K562 (cell line): Measurements from ENCODE around the gene STK24.

Experiments
- C11orf30 ChIP-seq: fragments of 450-650 bp; IDR thresholded peaks from 2 replicates; pipeline ENCODE4 v1.6.1; 2016; ENCODE audit warnings: low read depth, mild to moderate bottlenecking
- DNMT1 ChIP-seq: fragments of 450-650 bp; IDR thresholded peaks from 2 replicates; pipeline ENCODE4 v1.6.1; 2016; ENCODE audit warnings: antibody characterized with exemption, mild to moderate bottlenecking
- DPF2 ChIP-seq: fragments of 450-650 bp; IDR thresholded peaks from 2 replicates; pipeline ENCODE4 v1.6.1; 2016
- POLR2H ChIP-seq: IDR thresholded peaks from 2 replicates; pipeline ENCODE4 v1.6.1; 2016; ENCODE audit warnings: missing genetic modification characterization, low read depth, mild to moderate bottlenecking, control low read depth, missing compliant biosample characterization, moderate library complexity
- PRPF4 ChIP-seq: fragments of 200-400 bp; formaldehyde crosslinking; IDR thresholded peaks from one replicate; pipeline ENCODE4 v1.6.1; 2017; ENCODE audit warnings: low read length, low read depth, mild to moderate bottlenecking; ENCODE audit not compliant: insufficient read depth, poor library complexity, severe bottlenecking
- RFX5 ChIP-seq: IDR thresholded peaks from 2 replicates; pipeline ENCODE4 v1.6.1; 2011; ENCODE audit warnings: low read depth, mild to moderate bottlenecking, improper control_type of control experiment, low read length
- SP2 ChIP-seq: IDR thresholded peaks from 2 replicates; pipeline ENCODE4 v1.6.1; 2011; ENCODE audit warnings: mild to moderate bottlenecking, low read depth, low read length, moderate library complexity; ENCODE audit not compliant: poor library complexity, severe bottlenecking; ENCODE audit errors: extremely low read depth
- ZNF384 ChIP-seq: IDR thresholded peaks from 2 replicates; pipeline ENCODE4 v1.6.1; 2012; ENCODE audit warnings: low read depth, low read length, improper control_type of control experiment
- TF ChIP-seq, protein P1 (sequence below), 3 experiments: IDR thresholded peaks in 2 of 3; conservative IDR thresholded peaks in 1 of 3; 2 replicates each; pipeline ENCODE4 v1.5.1; 2011 to 2012; ENCODE audit warnings: low read length in 3 of 3, mild to moderate bottlenecking in 3 of 3, control low read depth in 2 of 3, improper control_type of control experiment in 1 of 3, inconsistent platforms in 1 of 3, low read depth in 1 of 3, mixed read lengths in 1 of 3, moderate library complexity in 1 of 3; ENCODE audit not compliant: insufficient read depth in 2 of 3

DNA sequence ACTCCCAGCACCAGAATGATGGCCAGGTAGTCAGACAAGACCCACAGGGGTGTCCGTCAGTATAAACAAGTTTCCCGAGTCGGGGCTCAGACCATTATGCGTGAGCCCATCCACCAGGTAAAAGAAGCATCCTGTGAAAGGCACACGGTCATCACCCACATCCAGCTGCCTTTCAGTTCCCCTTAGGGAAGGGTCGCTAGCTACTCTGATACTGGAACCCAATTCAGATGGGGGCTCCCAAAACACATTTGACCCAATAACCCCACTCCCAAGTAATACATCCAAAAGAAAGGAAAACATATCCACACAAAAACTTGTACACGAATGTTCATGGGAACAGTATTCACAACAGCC lies 66.8 kb downstream of the STK24 start:
- TF ChIP-seq, protein P1, sequence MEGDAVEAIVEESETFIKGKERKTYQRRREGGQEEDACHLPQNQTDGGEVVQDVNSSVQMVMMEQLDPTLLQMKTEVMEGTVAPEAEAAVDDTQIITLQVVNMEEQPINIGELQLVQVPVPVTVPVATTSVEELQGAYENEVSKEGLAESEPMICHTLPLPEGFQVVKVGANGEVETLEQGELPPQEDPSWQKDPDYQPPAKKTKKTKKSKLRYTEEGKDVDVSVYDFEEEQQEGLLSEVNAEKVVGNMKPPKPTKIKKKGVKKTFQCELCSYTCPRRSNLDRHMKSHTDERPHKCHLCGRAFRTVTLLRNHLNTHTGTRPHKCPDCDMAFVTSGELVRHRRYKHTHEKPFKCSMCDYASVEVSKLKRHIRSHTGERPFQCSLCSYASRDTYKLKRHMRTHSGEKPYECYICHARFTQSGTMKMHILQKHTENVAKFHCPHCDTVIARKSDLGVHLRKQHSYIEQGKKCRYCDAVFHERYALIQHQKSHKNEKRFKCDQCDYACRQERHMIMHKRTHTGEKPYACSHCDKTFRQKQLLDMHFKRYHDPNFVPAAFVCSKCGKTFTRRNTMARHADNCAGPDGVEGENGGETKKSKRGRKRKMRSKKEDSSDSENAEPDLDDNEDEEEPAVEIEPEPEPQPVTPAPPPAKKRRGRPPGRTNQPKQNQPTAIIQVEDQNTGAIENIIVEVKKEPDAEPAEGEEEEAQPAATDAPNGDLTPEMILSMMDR (IDR thresholded peaks at IDR 0.05 in 2 of 3, conservative IDR thresholded peaks at IDR 0.05 in 1 of 3; ENCODE audit: insufficient read depth in 2 of 3, low read depth in 1 of 3, low read length in 3 of 3): no peak
- TF ChIP-seq POLR2H (tag) (no peak), DNMT1 (no peak), DPF2 (peak; percentile 19), C11orf30 (no peak), RFX5 (no peak), ZNF384 (no peak), SP2 (no peak), PRPF4 (no peak)
